Smooth muscle cell (in vitro differentiated cells): ENCODE results near the gene EXOC6. TPM values are rescaled to one million over a fixed set of nuclear protein-coding genes. Genes with fewer than 3 reads are reported as not detected.

Experiments used
- DNase-seq: peaks from one replicate; lab custom pipeline; 2025; ENCODE audit not compliant: unreplicated experiment; lab: John Stamatoyannopoulos, UW
- H2AFZ ChIP-seq: fragments of 200-600 bp; sonication (generic); 2 replicates; pipeline ENCODE4 v1.6.0; 2016; ENCODE audit warnings: antibody characterized with exemption, low read depth, mild to moderate bottlenecking
- H3F3A ChIP-seq: fragments of 200-600 bp; sonication (generic); 2 replicates; pipeline ENCODE4 v1.6.0; 2017; ENCODE audit warnings: antibody characterized with exemption, low read depth
- H3K27ac ChIP-seq: fragments of 200-600 bp; sonication (generic); 2 replicates; pipeline ENCODE4 v1.5.1; 2016; ENCODE audit warnings: low read depth, mild to moderate bottlenecking
- H3K27me3 ChIP-seq: fragments of 200-600 bp; sonication (generic); 2 replicates; pipeline ENCODE4 v1.6.1; 2016; ENCODE audit warnings: low read depth, mild to moderate bottlenecking
- H3K36me3 ChIP-seq: fragments of 200-600 bp; sonication (generic); 2 replicates; pipeline ENCODE4 v1.5.1; 2016; ENCODE audit warnings: low read depth
- H3K4me1 ChIP-seq: fragments of 200-600 bp; sonication (generic); 2 replicates; pipeline ENCODE4 v1.5.1; 2016; ENCODE audit warnings: low read depth
- H3K4me2 ChIP-seq: fragments of 200-600 bp; sonication (generic); 2 replicates; pipeline ENCODE4 v1.6.0; 2016; ENCODE audit warnings: mild to moderate bottlenecking
- H3K4me3 ChIP-seq: fragments of 200-600 bp; sonication (generic); 2 replicates; pipeline ENCODE4 v1.5.1; 2016; ENCODE audit warnings: mild to moderate bottlenecking
- H3K79me2 ChIP-seq: fragments of 200-600 bp; sonication (generic); 2 replicates; pipeline ENCODE4 v1.6.0; 2016; ENCODE audit warnings: low read depth, mild to moderate bottlenecking
- H3K9ac ChIP-seq: fragments of 200-600 bp; sonication (generic); 2 replicates; pipeline ENCODE4 v1.6.0; 2016; ENCODE audit warnings: low read depth
- H3K9me3 ChIP-seq: fragments of 200-600 bp; sonication (generic); replicated peaks from 2 replicates; pipeline ENCODE4 v1.5.1; 2016; ENCODE audit warnings: low read depth
- H4K20me1 ChIP-seq: fragments of 200-600 bp; sonication (generic); 2 replicates; pipeline ENCODE4 v1.6.0; 2016; ENCODE audit warnings: low read depth
- WGBS: methylation state at CpG from one replicate; pipeline ENCODE4 v1.1.7; 2016; ENCODE audit warnings: low lambda C conversion rate; 5-methylcytosine and 5-hydroxymethylcytosine counted together
- polyA plus RNA-seq: library from polyadenylated mRNA; unstranded; fragments of >200 nt; fragmentation: Nextera tagmentation; extraction: Ambion mirVana; gene quantifications from 2 replicates; pipeline ENCODE4 v1.2.1, GENCODE V29; 2016
- total RNA-seq: library from RNA; depleted of rRNA; stranded (reverse); fragments of >200 nt; gene quantifications from 2 replicates; pipeline ENCODE4 v1.2.3, GENCODE V29; 2014
- TF ChIP-seq, protein P1 (sequence below): fragments of 200-600 bp; sonication (generic); IDR thresholded peaks from 2 replicates; pipeline ENCODE4 v1.5.1; 2017; ENCODE audit warnings: borderline replicate concordance, mild to moderate bottlenecking, antibody characterized with exemption; ENCODE audit not compliant: insufficient read depth, poor library complexity, severe bottlenecking

Gene EXOC6
- total and polyA plus RNA-seq, 2 experiments from 2014 or later: 1.7 to 5.2 TPM

DNA sequence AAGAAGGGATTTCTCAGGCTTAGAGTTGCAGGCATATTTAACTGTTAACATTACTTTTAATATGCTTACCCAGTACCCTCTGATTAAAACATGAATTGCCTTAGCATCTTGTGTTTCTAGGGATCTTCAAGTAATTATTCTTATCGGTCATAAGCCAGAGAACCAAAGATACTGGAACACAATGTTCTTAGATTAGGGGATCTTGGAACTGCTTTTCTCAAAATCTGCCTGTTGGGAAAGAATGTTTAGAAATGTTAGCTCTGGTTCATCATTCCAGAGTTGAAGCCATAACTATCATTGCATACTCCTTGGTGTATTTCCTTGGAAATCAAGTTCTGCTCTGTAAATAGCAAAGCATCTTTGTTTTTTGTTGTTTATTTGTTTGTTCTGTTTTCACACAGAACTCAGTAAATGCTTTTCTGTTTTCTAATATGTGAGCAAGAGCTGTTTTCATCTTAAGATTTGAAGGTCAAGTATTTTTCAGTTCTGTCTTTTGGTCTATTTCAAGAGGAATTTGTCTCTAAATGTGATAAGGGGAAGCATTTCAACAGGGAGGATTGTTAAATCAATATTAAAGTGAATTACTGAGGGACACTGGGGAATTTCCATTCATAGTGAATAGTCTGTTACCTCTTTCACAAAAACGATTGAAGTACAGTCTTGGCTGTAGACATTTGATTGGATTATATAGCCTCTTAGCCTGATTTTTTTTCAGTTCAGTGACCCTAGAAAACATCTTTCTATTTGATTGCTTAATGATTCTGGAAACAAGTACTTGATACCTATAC, 109.1 kb downstream of the EXOC6 start:
- H3F3A ChIP-seq: no peaks in the 10 kb centered on the region
- H3K36me3 ChIP-seq: no peaks in the 10 kb centered on the region
- 73% methylated on average over 2 of the region's 2 CpGs for WGBS
- H3K9me3 ChIP-seq: no peaks in the 10 kb centered on the region
- no peaks in the 10 kb centered on the region for H3K27me3 ChIP-seq
- DNase-seq: no peak
- H3K9ac ChIP-seq: no peak overlapping the region
- H3K27ac ChIP-seq: no peak overlapping the region
- H2AFZ ChIP-seq: no peak overlapping the region
- H3K4me2 ChIP-seq: no peak overlapping the region
- TF ChIP-seq, protein P1, sequence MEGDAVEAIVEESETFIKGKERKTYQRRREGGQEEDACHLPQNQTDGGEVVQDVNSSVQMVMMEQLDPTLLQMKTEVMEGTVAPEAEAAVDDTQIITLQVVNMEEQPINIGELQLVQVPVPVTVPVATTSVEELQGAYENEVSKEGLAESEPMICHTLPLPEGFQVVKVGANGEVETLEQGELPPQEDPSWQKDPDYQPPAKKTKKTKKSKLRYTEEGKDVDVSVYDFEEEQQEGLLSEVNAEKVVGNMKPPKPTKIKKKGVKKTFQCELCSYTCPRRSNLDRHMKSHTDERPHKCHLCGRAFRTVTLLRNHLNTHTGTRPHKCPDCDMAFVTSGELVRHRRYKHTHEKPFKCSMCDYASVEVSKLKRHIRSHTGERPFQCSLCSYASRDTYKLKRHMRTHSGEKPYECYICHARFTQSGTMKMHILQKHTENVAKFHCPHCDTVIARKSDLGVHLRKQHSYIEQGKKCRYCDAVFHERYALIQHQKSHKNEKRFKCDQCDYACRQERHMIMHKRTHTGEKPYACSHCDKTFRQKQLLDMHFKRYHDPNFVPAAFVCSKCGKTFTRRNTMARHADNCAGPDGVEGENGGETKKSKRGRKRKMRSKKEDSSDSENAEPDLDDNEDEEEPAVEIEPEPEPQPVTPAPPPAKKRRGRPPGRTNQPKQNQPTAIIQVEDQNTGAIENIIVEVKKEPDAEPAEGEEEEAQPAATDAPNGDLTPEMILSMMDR: no peak
- no peaks in the 10 kb centered on the region for H3K4me1 ChIP-seq
- H3K4me3 ChIP-seq: no peak overlapping the region
- no peaks in the 10 kb centered on the region for H3K79me2 ChIP-seq
- H4K20me1 ChIP-seq: no peaks in the 10 kb centered on the region

DNA sequence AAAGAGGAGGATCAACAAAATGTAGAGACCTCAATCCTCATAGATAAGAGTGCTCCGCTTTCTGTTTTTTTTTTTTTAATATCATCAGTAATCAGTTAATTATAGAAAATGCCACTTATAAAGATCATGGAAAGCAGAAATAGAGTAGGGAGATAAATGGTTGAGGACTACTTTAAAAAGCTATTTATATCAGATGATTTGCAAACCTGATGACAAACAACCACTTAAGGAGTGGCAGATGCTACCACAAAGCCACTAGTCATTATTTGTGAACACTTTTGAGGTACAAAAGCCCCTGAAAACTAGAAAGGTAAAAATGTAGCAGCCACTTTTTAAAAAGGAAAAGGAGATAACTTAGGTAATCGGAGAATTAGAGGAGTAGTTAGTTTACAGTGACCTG, 113.3 kb downstream of the EXOC6 start:
- no peaks in the 10 kb centered on the region for H3F3A ChIP-seq
- TF ChIP-seq, protein P1: no peak
- H2AFZ ChIP-seq: no peak overlapping the region
- no peaks in the 10 kb centered on the region for H3K79me2 ChIP-seq
- no peak overlapping the region for H3K27ac ChIP-seq
- no peak overlapping the region for H3K4me2 ChIP-seq
- H3K4me1 ChIP-seq: no peaks in the 10 kb centered on the region
- H3K4me3 ChIP-seq: no peak overlapping the region
- H3K36me3 ChIP-seq: no peaks in the 10 kb centered on the region
- H3K9me3 ChIP-seq: no peaks in the 10 kb centered on the region
- no peak overlapping the region for H3K9ac ChIP-seq
- DNase-seq: no peak
- H3K27me3 ChIP-seq: no peaks in the 10 kb centered on the region
- 97% methylated on average over 2 of the region's 2 CpGs for WGBS
- H4K20me1 ChIP-seq: no peaks in the 10 kb centered on the region

- Histone ChIP-seq H3K9me3 (no peaks in the 10 kb centered on the region), H3K4me2 (no peak overlapping the region), H3F3A (no peaks in the 10 kb centered on the region), H3K9ac (no peak overlapping the region), H3K4me3 (no peak overlapping the region), H3K79me2 (no peaks in the 10 kb centered on the region), H4K20me1 (no peaks in the 10 kb centered on the region), H3K36me3 (no peaks in the 10 kb centered on the region), H2AFZ (no peak overlapping the region), H3K4me1 (no peaks in the 10 kb centered on the region), H3K27me3 (no peaks in the 10 kb centered on the region), H3K27ac (no peak overlapping the region)
- WGBS: 76% methylated on average over 2 of the region's 2 CpGs
- DNase-seq: no peak
- TF ChIP-seq, protein P1: peak; percentile 86
Measured at GRCh38 chr10:92965314-92965713, 117.0 kb downstream of the EXOC6 start.

GRCh38 chr10:92967641-92968040, 119.3 kb downstream of the EXOC6 start:
- Histone ChIP-seq H3K9ac (no peak overlapping the region), H3K36me3 (no peaks in the 10 kb centered on the region), H2AFZ (no peak overlapping the region), H3K79me2 (no peaks in the 10 kb centered on the region), H4K20me1 (no peaks in the 10 kb centered on the region), H3K27ac (no peak overlapping the region), H3K27me3 (no peaks in the 10 kb centered on the region), H3K9me3 (no peaks in the 10 kb centered on the region), H3K4me1 (no peaks in the 10 kb centered on the region), H3K4me2 (no peak overlapping the region), H3K4me3 (no peak overlapping the region), H3F3A (no peaks in the 10 kb centered on the region)
- DNase-seq: no peak
- TF ChIP-seq, protein P1: no peak
- 92% methylated on average over 2 of the region's 2 CpGs for WGBS
